Fibroblast of the aortic adventitia (primary cell): ENCODE data around the gene SCN4A. TPM values are rescaled to one million over a fixed set of nuclear protein-coding genes. Genes with fewer than 3 reads are reported as not detected.
A peak's percentile ranks its signal among the peaks of the same experiment; 100 is the strongest.

Source experiments
- DNase-seq: peaks from one replicate; pipeline ENCODE4 v3.0.0-alpha.2; 2010; ENCODE audit warnings: low read depth
- H3K4me3 ChIP-seq: 2 replicates; pipeline ENCODE4 v1.5.1; 2011; ENCODE audit warnings: low read depth, mild to moderate bottlenecking, control low read depth, low read length, moderate library complexity
- total RNA-seq: library from RNA; depleted of rRNA; stranded (reverse); fragments of >200 nt; gene quantifications from 2 replicates; pipeline ENCODE4 v1.2.3, GENCODE V29; 2012; ENCODE audit warnings: low replicate concordance
- TF ChIP-seq, protein P1 (sequence below): IDR thresholded peaks from 2 replicates; pipeline ENCODE4 v1.5.1; 2011; ENCODE audit warnings: mild to moderate bottlenecking, low read length, control low read depth, inconsistent platforms; ENCODE audit not compliant: insufficient read depth

SCN4A gene
- total RNA-seq, 1 donor = 0.18 TPM

DNA sequence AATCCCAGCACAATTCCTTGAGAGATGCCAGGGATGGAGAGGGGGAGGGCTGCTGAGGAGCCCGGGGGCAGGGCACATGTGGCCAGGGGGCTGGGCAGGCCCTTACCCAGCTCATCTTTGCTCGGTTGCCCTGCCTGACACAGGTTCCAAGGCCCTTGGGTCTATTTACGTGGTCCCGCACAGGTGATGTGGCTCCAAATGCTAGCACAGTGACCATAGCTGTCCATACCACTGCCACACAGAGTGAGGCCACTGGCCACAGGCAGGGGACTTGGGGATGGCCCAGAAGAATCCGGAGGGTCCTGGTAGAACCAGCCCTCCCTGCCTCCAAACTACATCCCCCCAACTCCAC is 15.4 kb upstream of the SCN4A start:
- no peak overlapping the region for H3K4me3 ChIP-seq
- DNase-seq = no peak
- TF ChIP-seq, protein P1, sequence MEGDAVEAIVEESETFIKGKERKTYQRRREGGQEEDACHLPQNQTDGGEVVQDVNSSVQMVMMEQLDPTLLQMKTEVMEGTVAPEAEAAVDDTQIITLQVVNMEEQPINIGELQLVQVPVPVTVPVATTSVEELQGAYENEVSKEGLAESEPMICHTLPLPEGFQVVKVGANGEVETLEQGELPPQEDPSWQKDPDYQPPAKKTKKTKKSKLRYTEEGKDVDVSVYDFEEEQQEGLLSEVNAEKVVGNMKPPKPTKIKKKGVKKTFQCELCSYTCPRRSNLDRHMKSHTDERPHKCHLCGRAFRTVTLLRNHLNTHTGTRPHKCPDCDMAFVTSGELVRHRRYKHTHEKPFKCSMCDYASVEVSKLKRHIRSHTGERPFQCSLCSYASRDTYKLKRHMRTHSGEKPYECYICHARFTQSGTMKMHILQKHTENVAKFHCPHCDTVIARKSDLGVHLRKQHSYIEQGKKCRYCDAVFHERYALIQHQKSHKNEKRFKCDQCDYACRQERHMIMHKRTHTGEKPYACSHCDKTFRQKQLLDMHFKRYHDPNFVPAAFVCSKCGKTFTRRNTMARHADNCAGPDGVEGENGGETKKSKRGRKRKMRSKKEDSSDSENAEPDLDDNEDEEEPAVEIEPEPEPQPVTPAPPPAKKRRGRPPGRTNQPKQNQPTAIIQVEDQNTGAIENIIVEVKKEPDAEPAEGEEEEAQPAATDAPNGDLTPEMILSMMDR = no peak

DNA sequence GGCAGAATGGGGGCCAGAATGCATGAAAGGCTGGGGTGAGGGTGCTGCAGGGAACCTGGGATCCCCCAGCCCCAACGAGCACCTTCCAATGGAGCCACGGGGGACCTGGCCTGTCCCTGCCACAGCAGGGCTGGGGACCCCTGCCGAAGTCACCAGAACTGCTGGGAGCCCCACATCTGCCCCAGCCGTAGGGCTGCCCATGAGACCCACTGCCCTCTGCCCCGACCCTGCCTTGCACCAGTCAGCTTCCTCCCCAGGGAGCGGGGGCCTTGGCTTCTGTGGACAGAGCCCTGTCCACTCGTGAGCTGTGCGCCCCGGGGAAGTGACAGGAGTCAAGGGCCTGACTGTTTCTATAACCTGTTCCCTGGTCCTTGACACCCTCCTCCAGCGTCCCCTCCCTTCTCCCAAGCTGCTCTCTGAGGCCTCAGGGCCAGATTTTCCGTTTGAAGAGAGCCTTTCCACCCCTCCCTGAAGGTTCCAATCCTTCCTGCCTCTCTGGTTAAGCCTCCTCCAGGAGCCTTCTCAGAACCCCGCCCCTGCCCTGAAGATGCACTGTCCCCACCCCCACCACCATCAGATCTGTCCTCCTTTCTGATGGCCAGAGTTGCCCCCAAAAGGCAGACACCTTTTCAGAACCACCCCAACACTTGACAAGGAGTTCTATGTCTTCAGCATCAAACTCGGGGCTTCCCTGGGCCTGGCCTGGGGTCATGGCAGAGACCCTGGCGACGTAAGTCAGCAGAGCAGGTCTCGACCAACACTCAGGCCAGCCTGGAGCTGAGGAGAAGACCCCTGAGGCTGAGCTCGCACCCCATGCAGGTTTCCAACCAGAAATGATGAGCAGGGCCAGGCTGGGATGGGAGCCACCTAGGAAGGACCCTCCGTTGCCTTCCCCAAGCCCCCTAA is 14.8 kb upstream of the SCN4A start:
- H3K4me3 ChIP-seq = no peak overlapping the region
- TF ChIP-seq, protein P1 = no peak
- no peak for DNase-seq

DNA sequence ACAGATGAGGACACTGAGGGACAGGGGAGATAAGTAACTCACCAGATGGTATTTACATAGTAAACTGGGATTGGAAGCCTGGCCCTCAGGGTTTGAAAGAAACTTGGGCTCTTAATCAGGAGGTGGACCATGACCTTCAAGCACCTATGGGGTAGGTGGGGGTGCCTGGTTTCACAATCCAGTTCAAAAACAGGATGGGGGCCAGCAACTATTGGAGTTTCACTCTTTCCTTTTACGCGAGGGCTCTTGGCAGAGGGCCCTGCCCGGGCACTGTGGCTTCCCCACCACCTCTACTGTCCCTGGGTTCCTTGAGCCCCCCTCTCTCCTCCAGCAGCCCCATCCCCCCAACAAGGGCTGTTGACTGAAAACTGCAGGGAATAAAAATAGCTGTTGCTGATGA is 14.1 kb upstream of the SCN4A start:
- H3K4me3 ChIP-seq = no peak overlapping the region
- TF ChIP-seq, protein P1 = no peak
- DNase-seq = no peak

DNA sequence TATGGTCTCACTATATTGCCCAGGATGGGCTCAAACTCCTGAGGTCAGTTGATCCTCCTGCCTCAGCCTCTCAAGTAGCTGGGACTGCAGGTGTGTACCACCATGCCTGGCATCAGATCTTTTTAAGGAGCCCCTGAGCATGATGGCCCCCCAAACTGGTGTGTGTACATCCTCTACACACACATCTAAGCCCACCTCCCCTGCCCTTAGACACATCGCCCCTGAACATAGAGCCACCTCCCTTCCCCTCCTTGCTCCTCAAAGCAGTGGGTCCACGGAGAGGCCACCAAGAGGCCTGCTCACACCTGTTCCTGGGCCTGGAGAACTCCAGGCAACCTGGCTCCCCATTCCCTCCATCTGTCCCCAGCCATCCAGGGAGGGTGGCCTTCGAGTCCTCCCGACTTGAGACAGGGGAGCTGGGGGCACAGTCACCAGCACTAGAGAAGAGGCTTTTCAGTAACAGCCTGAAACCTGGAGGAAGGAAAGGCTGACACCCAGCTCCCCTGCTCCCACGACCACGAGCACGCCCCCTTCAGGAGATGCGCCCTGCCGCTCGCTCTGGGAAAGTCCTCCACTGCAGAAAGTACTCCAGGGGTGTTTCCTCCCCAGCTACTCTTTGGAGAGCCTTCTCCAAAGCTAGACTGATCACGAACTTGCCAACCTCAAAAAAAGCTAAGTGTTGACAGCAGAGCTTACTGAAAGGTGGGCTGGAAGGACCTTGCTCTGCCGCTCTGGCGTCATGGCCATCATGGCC is 12.8 kb upstream of the SCN4A start:
- H3K4me3 ChIP-seq = no peak overlapping the region
- DNase-seq = no peak
- TF ChIP-seq, protein P1 = no peak

DNA sequence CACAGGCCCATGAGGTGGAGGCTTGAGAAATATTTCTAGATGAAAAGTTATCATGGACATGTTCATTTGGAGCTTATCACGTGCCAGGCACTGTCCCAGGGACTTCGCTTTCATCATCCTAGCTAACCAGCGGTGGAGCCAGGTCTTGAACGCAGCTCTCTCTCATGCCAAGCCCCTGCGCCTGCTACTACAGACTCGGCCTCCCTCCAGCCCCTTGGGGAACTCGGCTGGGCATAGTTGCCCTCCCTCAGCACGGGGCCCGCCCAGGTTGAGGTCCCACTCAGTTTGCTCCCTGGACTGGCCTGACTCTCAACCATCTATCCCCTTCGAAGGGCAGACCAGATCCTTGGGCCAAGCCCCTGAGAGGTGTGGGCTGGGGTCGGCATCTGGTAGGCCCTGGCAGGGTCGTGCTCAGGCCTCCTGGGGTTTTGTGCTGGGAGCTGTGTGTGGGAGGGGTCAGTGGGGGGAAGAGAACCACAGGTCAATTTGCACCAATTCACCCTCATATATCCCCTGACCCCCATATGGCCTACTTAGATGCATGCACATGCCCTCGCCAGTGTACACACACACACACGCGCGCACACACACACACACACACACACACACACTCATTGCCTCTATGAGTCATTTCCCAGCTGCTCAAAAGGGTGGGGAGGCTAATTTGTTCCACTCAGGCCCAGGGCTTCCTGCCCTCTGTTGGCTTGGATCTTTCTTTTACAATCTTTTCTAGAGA is 12.1 kb upstream of the SCN4A start:
- peak; percentile 94 for DNase-seq
- H3K4me3 ChIP-seq = no peak overlapping the region
- TF ChIP-seq, protein P1 = no peak

DNA sequence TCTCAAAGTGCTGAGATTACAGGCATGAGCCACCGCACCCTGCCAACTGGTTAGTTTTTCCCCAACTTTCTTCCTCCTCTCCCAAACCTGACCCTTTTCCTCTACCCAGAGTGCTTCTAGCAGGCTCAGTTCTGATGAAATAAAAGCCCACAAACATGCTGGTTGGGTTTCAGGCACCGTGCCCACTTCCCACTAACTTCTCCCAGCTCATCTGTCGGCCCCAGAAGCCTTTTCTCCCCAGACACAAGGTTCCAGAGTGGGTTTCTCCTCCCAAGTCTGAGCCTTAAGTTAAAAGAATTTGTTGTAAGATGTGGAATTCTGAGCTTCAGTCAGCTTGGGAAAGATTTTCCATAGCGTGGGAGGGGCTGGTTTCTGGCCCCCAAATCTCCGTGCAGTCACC is 11.5 kb upstream of the SCN4A start:
- DNase-seq = peak; percentile 80
- no peak overlapping the region for H3K4me3 ChIP-seq
- TF ChIP-seq, protein P1 = no peak
